ENCODE measurements around the gene RPS5.
"Not testable (repeated sequence)": the region's sequence is repeated elsewhere in the genome, so short reads cannot be mapped to it uniquely, and the experiment has no call there.

Gene RPS5

DNA sequence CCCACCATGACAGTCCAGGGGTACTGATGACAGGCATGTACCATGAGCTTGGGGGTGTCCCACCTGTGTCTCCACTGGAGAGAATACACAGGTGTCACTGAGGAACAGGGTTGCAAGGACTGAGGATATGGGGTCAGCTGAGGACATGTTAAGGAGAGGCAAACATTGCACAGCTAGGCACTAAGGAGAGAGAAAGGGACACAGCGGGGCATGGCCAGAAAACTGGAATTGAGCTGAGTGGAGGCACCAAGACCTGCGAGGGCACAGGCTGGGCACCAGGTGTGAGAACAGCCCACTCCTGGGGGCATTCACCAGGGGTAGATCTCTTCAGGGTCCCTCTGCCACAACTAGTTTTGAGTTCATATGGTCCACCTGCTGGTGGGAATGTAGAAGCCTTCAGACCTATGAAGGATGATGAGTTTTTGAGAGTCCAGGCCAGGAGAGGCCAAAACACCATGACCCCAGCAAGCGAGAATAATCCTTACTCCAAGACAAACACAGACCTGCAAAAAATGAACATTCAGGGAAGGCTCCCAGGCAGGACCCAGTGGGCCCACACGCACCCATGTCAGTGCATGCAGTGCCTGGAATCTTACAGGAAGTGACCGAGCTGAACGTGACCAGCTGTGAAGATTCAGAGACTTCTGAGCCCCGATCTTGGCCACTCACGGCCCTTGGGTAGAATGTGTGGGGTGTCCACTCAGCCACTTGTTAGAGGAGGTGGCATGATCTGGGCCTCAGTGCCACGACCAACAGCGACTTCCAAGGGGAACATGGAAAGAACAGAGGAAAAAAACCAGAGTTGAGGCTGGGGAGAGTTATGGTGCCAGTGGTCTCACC lies 20.0 kb downstream of the RPS5 start:
- DNase-seq (ENCODE audit: low spot score) = no peak

- no peak for DNase-seq (ENCODE audit: low spot score)
These were observed 20.6 kb downstream of the RPS5 start for GRCh38 chr19:58407658-58408151.

DNA sequence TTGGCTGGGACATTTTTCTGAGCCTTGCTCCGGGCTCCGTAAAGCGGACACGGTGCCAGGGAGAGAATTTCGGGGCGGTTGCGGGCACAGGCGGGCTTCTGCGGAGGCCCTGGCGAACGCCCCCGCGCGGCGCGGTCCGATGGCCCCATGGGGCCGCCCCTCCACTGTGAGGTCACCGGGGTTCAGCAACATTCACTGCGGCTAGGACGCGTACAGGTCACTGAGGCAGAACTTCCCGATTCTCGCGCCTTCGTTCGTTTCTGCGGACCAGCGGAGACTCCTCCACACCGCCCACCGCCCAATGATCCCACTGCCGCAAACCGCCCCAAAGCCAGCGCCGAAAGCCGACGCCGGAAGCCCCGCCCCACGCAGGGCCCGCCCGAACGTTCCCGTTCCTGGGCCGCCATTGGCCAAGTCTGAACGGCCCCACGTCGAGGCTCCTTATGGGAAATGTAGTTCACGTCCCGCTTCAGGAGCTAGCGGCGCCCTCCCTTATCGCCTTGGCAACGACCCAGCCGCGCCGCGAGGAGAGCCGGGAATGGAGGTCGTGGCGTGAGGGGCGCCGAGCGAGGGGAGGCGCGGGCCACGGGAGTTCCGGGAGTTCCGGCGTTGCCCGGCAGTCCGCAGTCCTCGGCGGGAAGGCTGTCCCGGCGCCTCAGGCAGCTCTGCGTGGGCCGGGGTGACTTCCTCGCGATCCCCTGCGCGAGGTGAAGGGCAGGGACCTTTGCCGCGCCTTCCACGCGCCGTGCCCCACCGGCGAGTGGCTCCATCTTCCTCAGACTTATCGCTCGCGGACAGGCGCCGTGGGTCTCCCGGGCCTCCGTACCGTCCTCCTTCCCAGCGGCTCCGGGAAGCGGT lies 21.3 kb downstream of the RPS5 start, which contains the start of gene ZNF584:
Gene ZNF584 (plus strand): TSS at position 498 of the 858 bp plus-strand sequence. CDS start 499 bp downstream, outside the sequence.
- DNase-seq (ENCODE audit: low spot score) = peak; percentile 93

- no peak for DNase-seq (ENCODE audit: low spot score)
These were observed 22.1 kb downstream of the RPS5 start for GRCh38 chr19:58409010-58409790.

GRCh38 chr19:58416604-58417003 lies 29.5 kb downstream of the RPS5 start:
- DNase-seq (ENCODE audit: low spot score) = no peak

DNA sequence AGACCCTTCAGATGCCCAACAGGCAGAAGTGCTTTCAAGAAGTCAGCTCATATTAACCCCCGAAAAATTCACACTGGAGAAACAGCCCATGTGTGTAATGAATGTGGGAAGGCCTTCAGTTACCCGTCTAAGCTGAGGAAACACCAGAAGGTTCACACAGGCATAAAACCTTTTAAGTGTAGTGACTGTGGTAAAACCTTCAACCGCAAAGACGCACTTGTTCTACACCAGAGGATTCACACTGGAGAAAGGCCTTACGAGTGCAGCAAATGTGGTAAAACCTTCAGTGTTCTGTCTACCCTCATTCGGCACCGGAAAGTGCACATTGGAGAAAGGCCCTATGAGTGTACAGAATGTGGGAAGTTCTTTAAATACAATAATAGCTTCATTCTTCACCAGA lies 30.0 kb downstream of the RPS5 start:
- no peak for DNase-seq (ENCODE audit: low spot score)

DNA sequence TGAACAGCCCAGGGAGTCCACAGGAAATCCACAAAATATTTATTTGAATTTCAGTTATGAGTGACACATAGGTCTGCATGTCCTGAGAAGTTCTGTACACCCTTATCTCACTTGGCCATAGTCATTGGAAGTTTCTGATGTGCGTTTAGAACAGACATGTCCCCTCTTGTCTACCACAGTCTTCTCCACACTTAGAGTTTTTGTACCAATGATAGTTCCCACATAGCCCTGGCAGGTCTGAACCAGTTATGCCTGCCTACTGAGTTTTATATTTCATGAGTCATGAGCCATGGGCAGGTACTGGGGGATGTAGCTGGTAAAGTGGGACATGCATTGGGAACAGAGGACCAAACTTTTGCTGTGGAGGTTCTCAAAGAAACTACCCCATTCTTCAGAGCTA lies 41.5 kb downstream of the RPS5 start:
- no peak for DNase-seq (ENCODE audit: low spot score)

GRCh38 chr19:58429745-58430144 lies 42.7 kb downstream of the RPS5 start:
- DNase-seq (ENCODE audit: low spot score) = no peak

- no peak for DNase-seq (ENCODE audit: low spot score)
These were observed 47.1 kb downstream of the RPS5 start for GRCh38 chr19:58434217-58434616.

DNA sequence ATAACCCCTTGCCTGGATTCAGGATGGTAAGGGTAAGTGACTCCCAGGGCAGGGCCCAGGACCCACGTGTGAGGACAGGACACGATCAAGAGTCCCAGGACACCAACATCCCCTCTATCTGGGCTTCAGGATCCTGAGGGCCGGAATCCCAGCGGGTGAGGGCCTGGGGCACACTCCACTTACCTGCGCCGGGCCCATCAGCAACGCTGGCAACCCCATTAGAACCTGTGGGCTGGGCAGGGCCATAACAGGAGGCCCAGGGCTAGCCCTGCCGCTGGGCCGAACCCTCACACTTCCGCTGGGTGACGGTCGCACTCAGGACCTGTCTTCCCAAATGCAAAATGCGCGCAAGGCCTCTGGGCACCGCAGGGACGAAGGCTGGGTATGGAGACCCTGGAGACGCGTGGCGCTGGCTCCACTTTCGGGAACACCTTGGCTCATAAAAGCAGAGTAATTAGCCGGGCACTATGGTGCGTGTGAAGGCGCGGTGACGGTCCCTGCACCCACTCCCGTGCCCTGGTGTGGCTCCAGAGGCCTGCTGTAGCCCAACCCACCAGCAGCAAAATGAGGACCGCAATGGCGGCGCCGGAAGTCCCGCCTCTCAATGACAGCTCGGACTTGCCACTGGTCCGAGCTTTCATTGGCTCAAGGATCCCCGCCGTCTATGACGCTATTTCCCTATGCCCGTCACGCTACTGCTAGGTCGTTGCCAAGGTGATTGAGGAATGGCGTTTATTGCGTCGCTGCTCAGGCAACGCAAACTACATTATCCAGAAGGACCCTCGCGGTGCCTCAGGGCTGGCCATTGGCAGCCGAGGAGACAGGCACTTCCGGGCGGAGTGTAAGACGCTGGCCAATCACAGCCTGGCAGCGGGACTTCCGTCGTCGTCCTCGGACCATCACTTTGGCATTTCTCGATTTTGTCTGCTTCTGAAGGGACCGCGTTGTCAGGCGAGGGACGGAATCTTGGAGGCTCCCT lies 52.8 kb downstream of the RPS5 start, which contains the start of gene ZNF132:
Gene ZNF132 (minus strand): TSS at position 578 of the 979 bp plus-strand sequence. CDS start 332 bp downstream, at position 246.
- DNase-seq (ENCODE audit: low spot score) = peak; percentile 98

DNA sequence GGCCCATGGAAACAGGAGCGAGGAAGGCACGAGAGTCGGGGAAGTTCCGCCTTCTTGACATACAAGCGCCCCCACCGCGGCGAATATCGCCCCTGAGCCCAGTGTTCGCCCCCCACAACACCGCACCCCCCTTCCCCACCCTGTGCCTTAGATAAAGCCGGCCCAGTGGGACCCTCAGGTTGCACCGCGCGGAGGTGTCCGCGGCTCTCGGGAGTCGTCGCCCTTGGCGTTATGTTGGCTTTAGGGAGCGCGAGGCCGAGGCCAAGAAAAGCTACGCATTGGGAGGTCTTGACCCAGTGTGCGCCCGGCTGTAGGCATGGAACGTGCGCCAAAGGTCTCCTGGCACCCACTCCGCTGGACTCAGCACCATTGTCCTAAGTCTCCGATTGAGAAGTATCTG lies 53.5 kb downstream of the RPS5 start:
- no peak for DNase-seq (ENCODE audit: low spot score)

- not testable (repeated sequence) for DNase-seq (ENCODE audit: low spot score)
These were observed 55.9 kb downstream of the RPS5 start for GRCh38 chr19:58442986-58443385.

Measured in CD4-positive, alpha-beta T cell treated with Interleukin-6 at 100 ng/mL for 8 hours (primary cell).